GM19193 (cell line): Measurements from ENCODE around the gene DOK6.

Experiments used
- POLR2A ChIP-seq: IDR thresholded peaks from 4 replicates; pipeline ENCODE4 v1.6.1; 2011; ENCODE audit not compliant: insufficient read depth, insufficient read length; ENCODE audit errors: extremely low read depth

The DOK6 gene

DNA sequence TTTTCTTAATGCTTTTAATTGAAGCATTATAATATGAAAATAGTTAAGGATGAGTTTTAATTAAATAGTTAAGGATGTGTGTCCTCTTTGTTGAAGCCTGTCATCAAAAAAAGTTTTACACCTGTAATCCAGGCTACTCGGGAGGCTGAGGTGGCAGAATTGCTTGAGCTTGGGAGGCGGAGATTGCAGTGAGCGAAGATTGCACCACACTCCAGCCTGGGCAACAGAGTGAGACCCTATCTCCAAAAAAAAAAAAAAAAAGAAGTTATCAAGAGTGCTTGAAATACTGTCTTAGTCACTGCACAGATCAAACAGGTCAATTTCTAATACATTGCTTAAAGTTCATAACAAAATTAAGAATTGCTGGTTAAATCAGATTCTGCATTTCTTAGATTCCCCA, 353.4 kb downstream of the DOK6 start:
- TF ChIP-seq POLR2A: no peak

DNA sequence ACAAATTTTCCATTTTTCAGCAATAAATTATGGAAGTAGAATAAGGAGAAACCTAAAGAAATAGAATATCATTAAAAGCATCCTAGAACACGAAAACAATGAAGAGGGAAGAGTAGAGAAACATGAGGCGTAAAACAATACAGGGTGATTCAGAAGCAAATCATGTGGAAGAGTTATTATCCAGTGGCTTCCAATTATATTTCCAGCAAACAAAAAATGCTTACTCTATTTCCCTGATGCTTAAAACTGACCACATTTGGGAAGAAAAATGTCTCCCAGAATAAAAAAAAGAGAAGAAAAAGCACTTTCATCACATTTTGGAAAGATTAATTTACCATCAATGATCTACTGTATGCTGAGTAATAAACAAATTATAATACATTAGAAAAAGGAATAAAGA, 354.4 kb downstream of the DOK6 start:
- no peak for TF ChIP-seq POLR2A

DNA sequence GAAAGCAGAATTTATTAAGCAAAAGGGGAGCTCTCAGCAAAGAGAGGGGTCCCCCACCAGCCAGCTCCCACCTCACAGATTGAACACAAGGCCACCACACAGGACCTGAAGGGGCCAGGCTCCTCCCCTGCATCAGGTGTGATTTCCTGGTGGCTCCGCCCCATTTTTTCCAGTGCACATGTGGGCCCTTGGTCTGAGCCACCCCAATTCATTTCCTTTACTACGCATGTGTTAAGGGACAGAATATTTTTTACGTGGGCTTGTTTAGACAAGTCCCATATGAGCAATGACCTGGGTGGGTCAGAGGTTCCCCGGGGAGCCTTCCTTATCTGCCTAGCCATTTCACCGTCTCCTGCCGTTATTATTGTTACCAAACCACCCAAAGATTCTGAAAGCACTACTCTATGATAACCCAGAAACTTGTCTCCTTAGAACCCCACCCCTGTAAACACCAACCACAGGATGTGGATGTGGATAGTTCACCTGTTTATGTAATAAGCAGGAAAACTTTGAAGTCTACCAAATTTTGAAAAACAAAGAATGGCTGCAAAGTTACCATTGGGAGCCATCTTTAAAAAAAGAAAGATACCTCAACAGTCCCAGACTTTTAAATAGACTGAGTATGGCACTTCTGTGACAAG, 355.3 kb downstream of the DOK6 start:
- no peak for TF ChIP-seq POLR2A

DNA sequence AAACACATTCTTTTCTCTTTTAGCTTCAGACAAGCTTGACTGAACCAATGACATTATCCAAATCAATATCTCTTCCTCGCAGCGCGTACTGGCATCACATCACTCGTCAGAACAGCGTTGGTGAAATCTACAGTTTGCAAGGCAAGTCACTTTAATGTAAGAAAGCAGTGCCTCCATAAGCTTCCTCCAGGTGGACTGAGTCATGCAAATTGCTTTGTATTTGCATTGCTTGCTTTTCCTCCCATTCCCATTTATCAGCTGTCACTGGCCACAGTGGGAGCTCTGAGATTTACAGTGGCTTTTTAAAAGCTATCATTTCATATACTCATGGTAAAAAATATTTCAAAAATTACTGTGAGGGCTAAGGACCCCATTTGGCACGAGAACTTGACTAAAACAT, 357.0 kb downstream of the DOK6 start:
- TF ChIP-seq POLR2A: no peak

DNA sequence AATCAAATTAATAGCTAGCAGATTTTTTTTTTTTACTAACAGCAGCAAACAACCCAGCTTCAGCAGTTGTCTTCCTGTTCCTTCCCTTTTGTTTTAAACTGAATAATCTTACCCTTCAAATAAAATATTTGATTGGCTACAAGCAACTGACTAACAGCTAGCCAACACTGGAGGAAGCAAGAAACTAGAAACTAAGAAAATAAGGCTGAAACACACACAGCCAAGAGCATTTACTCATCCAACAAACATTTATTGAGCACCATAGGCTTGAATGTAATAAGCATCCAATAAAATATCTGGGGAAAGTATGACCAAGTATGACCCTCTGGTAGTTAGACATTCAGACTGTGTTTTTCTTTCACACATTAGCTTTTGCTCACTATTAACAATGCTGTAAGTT, 357.8 kb downstream of the DOK6 start:
- TF ChIP-seq POLR2A: no peak

DNA sequence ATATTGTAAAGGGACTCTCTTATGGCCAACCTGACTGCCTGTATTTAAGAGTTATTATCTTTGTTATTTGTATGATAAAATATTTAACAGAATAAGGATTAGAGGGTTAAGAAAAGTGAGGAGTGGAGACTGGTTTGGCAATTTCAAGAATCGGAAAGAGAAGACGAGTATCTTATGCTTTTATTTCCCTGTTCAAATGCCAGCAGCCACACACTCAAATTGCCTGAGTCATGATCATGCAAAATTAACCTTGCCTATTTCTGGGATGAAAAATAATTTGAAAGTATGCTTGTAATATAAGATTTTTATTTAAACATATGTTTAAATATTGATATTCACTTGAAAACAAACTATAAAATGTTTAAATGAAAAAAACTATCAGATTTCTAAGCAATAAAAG, 358.4 kb downstream of the DOK6 start:
- TF ChIP-seq POLR2A: no peak

DNA sequence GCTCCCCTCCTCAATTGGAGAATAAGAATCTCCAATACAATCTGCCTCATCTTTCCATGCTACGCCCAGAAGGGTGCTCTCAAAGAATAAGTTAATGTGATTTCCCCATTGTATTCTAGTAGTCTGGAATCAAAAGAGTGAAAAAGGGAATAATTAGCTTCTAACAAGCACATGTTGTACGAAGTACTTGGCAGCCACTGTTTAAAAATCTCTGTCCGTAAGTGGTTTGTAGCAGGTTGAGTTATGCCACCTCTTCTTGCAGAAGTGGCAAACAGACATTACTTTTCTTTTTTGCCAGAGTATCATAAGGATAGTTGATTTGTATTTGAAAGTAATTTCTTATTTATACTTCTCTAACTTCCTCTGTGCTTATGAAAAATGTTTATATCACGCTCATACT, 362.3 kb downstream of the DOK6 start:
- TF ChIP-seq POLR2A: no peak

DNA sequence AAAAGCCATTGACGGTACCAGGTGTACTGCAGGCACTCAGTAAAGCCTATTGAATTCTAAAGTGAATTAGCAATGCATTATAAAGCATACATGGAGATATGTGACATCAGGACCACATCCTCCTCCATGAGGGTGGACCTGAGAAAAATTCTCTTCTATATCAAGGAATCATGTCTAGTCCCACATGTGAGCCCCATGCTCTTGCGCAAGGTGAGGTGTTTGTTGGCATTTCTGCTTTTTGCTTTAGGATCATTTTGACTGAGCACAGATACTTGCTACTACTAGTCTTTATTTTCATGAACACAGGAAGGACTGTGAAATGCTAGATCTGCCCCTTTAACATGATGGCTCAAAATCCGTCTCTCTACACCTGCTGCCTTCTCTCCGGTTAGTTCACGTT, 363.1 kb downstream of the DOK6 start:
- TF ChIP-seq POLR2A: no peak

DNA sequence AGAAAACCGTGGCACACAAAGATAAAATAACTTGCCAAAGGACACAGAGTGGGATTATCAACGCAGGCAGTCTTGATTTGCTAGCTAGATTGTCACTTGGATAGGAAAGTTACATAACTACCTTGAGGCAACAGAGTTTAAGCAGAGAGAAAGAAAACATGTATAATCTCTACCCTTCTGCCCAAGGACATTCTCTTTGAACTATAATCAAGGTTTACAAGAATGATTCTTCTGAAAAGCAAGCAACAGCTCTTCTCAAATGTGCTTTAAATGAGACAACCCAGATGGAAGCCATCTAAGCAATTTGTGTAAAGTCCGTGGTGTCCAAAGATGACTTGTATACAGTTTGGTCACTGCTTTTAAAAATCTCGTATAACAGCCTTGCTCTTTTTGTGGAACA, 369.6 kb downstream of the DOK6 start:
- no peak for TF ChIP-seq POLR2A

DNA sequence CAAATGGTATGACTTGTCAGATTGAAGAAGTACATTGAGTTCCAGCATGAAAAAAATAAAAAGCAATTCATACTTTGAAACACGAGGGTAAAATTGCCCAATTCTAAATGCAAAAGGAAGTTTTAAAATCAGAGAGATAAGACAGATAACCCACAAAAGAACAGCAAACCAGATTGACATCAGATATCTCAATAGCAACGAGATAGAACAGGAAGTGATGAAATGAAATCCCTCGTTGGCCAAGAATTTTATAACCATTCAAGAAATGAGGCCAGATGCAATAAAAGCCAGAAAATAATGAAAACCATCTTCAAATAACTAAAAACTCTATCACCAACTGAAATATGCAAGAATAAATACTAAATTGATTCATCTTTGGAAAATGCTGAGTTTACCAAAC, 374.1 kb downstream of the DOK6 start:
- no peak for TF ChIP-seq POLR2A

DNA sequence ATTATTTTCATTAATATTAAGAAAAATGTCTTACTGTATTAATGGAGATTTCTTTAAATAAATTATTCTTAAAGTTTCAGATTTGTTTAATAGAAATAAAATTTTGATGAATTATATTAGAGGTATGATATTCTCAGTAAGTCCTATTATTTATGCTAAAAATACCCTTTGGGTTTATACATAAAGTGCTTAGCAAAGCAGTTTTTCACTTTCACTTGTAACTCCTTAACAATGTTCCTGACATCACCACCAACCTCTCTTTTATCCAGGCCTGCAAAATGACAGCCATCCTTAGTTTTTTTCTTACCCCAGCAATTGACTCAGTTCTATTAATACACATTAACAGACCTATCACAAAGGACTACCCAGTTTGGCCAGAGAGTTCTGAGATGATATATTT, 376.6 kb downstream of the DOK6 start:
- TF ChIP-seq POLR2A: no peak

DNA sequence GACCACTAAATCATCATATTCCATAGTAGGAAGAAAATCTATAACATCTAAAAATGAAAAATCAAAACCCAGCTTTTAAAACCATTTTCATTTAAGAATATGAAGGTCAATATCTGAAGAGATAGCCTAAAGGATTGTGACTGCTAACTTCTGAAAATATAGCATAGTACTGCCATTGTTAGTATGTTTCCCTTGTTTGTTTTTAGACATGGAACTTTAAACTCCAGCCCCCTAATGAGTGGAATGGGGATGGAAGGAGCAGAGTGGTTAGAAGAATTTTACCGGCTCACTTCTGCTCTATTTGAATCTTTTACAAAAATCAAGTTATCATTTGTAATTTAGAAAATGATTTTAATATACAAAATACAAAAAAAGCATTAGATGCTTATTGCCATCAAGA, 378.0 kb downstream of the DOK6 start:
- no peak for TF ChIP-seq POLR2A

DNA sequence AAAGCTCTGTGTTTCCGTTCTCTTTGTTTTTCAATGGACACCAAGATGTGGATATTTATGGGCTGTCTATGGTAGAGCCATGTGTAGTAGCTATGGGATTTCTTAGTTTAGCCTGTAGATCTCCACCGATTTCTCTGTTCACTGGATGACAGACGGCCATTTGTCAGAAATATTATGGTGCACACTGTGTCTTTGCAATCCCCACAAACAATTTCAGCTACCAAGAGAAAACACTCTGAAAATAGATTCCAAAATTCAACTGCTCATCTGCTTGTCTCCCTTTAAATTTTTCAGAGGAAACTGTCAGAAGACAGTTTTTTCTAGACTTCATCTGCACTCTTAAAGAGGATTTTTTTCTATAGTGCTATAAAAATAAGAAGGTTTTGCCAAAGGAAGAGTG, 380.2 kb downstream of the DOK6 start:
- TF ChIP-seq POLR2A: no peak

DNA sequence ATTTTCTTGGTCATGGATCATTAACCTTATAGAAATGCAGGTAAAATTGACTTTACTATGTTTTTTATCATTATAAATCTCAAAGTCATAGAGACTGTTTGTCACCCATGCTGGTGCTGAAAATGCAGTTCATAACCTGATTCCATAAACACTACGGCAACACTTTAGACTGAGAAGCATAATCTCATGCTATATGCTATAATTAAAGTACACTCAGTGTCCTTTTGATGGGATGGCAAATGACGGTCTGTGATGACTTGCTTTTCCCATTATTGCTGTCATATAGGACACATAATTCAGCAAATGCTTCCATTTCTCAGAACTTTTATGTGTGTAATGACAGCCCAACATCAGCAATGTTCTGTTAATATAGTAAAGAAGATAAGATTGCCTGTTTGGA, 384.1 kb downstream of the DOK6 start:
- no peak for TF ChIP-seq POLR2A

DNA sequence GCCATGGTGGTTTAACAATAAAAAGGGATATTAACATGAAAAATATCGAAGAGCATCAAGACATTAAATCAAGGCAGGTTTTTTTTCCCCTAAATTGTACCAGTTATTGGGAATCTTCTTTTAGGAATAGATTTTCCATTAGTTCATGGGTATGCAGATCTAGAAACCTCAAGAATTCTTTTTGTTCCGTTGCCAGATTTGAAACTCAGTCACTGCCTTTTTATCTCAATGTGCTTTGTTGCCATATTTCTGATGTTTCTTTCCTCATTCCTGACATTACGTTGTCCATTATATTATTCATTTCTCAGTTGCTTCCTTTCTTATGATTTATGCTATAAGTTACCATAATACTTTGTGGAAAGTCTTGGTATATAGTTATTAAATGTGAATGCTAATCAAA, 384.8 kb downstream of the DOK6 start:
- TF ChIP-seq POLR2A: no peak

DNA sequence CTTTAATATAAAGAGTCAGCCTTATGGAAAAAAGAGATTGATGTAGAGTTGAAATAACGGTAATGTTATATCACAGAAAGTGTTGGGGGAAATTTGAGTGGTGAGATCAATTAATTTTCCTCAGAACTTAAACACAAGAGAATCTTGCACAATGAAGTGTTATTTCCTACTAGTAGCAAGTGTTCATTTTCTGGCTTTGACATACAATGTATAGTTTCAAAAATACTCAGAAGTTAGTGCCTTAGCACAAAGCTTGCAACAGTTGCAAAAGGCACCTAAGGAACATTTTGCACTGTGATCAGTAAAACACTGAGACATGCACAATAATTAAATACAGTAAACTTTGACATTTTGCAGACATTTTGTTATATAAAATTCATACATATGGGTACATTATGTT, 385.7 kb downstream of the DOK6 start:
- no peak for TF ChIP-seq POLR2A
